Heart left ventricle (tissue), 16 donors: Measurements from ENCODE around the gene ADAMTSL1. TPM values are rescaled to one million over a fixed set of nuclear protein-coding genes. Genes with fewer than 3 reads are reported as not detected.

Experiments used
- ATAC-seq, 4 donors: fragments of 200-7000 bp; cut with Tn5 transposase; one replicate each; pipeline ENCODE4 v1.9.1; 2020 to 2022; ENCODE audit warnings: moderate library complexity in 4 of 4, mild to moderate bottlenecking in 3 of 4, moderate number of reproducible peaks in 1 of 4
- DNase-seq, 5 donors: peaks; one replicate each; pipeline ENCODE4 v3.0.0-alpha.2; 2020
- H3K27ac ChIP-seq, 12 donors: fragments of 200-600 bp; sonication (generic) in 4 of 12; one replicate each; pipeline versions ENCODE4 v1.5.0 to v1.8.0; 2016 to 2022; ENCODE audit warnings: mild to moderate bottlenecking in 2 of 12
- H3K27me3 ChIP-seq, 9 donors: fragments of 200-600 bp; sonication (generic) in 2 of 9; one replicate each; pipeline versions ENCODE4 v1.5.1 to v1.8.0; 2016 to 2022; ENCODE audit warnings: mild to moderate bottlenecking in 3 of 9
- H3K36me3 ChIP-seq, 9 donors: fragments of 200-600 bp; sonication (generic) in 2 of 9; one replicate each; pipeline versions ENCODE4 v1.5.0 to v1.8.0; 2018 to 2022; ENCODE audit warnings: mild to moderate bottlenecking in 2 of 9
- H3K4me1 ChIP-seq, 12 donors: fragments of 200-600 bp; sonication (generic) in 4 of 12; one replicate each; pipeline versions ENCODE4 v1.5.0 to v1.8.0; 2016 to 2022; ENCODE audit warnings: mild to moderate bottlenecking in 3 of 12
- H3K4me3 ChIP-seq, 12 donors: fragments of 200-600 bp; sonication (generic) in 4 of 12; one replicate each; pipeline versions ENCODE4 v1.5.0 to v1.8.0; 2017 to 2022; ENCODE audit warnings: mild to moderate bottlenecking in 9 of 12, moderate library complexity in 4 of 12
- H3K9me3 ChIP-seq, 12 donors: fragments of 200-600 bp; sonication (generic) in 4 of 12; one replicate each; pipeline versions ENCODE4 v1.5.0 to v1.8.0; 2016 to 2022; ENCODE audit warnings: mild to moderate bottlenecking in 1 of 12
- CTCF ChIP-seq, 12 donors: fragments of 200-600 bp; sonication (generic) in 4 of 12; IDR thresholded peaks; one replicate each; pipeline versions ENCODE4 v1.5.0 to v1.8.0; 2018 to 2022; ENCODE audit warnings: antibody characterized with exemption in 12 of 12, mild to moderate bottlenecking in 5 of 12
- POLR2A ChIP-seq, 2 donors: fragments of 450-650 bp; IDR thresholded peaks; one replicate each; pipeline ENCODE4 v1.6.1; 2017; ENCODE audit warnings: antibody characterized with exemption in 2 of 2, mild to moderate bottlenecking in 2 of 2, moderate library complexity in 2 of 2
- WGBS, 4 donors: extraction: QIAGEN DNeasy Blood & Tissue Kit in 2 of 4; methylation state at CpG; one replicate each; pipeline versions ENCODE4 v1.1.5 to v1.1.7; 2013 to 2018; 5-methylcytosine and 5-hydroxymethylcytosine counted together
- intact Hi-C, 10 donors: fragments of 100-400 bp; cut with DNase I; formaldehyde crosslinking; loops; one replicate each; pipeline versions ENCODE4 v1.11.1 to v1.14.2; 2022
- polyA plus RNA-seq, 2 donors: library from polyadenylated mRNA; stranded (reverse); fragments of 200-250 nt; gene quantifications; one replicate each; pipeline ENCODE4 v1.2.3, GENCODE V29; 2013
- total RNA-seq, 9 donors: library from RNA; depleted of rRNA in 2 of 9; stranded (reverse); fragments of >200 nt in 2 of 9; fragmentation: NEBNext Ultra II Directional in 3 of 9; extraction: Animal tissue kit (Norgen Biotek cat#: 25700) in 3 of 9; gene quantifications; one replicate each; pipeline versions ENCODE4 v1.1.0 to v1.2.4, GENCODE V29; 2016 to 2023
- donor health status: ischemic (EF 13 %, LVEDD 7.1; RV severe dilation, severe dysfunction).
- donor health status: healthy with polysubstance abuse.
- donor health status: DM: no; HTN: yes; CAD: no.
- donor health status: DM: no; HTN: no; CAD: no.
- donor health status: ischemic (EF 25% LVEDD 6.9; RV normal size, moderate dysfunction).
- donor health status: ischemic (EF 25% LVEDD 5.7; RV mildly dilated, moderate dysfunction).
- donor health status: healthy.
- donor health status: DM: yes; HTN: yes; CAD: no.
- donor health status: ischemic (EF 35%, LVEDD 5.7; RV mildly dilated, moderate dysfunction).
- donor health status: nonischemic (EF 11% LVEDD 7.7; RV severe dilation, severe dysfunction).
- donor health status: DM: yes; HTN: yes; CAD: no.
- donor health status: PGD.
- donor health status: ischemic (EF 29% LVEDD 5.4; RV normal size, mild dysfunction).
- donor health status: nonischemic (EF 23%, LVEDD 6.1; RV moderate dilation, normal function).

The ADAMTSL1 gene
- total and polyA plus RNA-seq, 11 donors = 0.46 to 4.7 (median 1.1) TPM

DNA sequence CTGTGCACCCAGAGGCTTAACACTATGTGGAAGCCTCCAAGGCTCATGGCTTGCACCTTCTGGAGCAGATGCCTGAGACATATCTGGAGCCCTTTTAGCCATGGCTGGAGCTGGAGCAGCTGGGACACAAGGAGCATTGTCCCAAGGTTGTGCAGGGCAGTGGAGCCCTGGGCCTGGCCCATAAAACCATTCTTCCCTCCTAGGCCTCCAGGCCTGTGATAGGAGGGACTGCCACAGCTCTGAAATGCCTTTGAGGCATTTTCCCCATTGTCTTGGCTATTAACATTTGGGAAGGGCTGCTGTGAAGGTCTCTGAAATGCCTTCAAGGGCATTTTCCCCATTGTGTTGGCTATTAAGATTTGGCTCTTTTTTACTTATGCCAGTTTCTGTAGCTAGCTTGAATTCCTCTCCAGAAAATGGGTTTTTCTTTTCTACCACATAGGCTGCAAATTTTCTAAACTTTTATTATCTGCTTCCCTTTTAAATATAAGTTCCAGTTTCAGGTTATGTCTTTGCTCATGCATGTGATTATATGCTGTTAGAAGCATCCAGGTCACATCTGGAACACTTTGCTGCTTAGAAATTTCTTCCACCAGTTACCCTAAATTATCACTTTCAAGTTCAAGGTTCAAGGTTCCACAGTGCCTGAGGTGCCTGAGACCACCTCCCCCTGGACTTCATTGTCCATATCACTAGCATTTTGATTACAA is 221.2 kb downstream of the ADAMTSL1 start:
- Histone ChIP-seq H3K9me3 (peaks cover 0 to 13% (median 6%) of the 10 kb centered on the region in 12 donors), H3K36me3 (no peaks in the 10 kb centered on the region), H3K4me1 (peaks cover 0 to 19% (median 0%) of the 10 kb centered on the region in 12 donors), H3K27me3 (no peaks in the 10 kb centered on the region), H3K4me3 (no peak overlapping the region), H3K27ac (no peak overlapping the region)
- no peak for ATAC-seq
- no peak for DNase-seq
- TF ChIP-seq CTCF (IDR thresholded peaks at IDR 0.05) (no peak), POLR2A (IDR thresholded peaks at IDR 0.05) (no peak)
- intact Hi-C loops = no loop called here

GRCh38 chr9:18698992-18699391 is 225.0 kb downstream of the ADAMTSL1 start:
- peaks cover 0 to 13% (median 6%) of the 10 kb centered on the region in 12 donors for H3K9me3 ChIP-seq
- no peaks in the 10 kb centered on the region for H3K36me3 ChIP-seq
- ATAC-seq (no peak), DNase-seq (no peak)
- WGBS, 4 donors = 40 to 93% (median 64%) methylated on average over 2 of the region's 2 CpGs
- H3K4me1 ChIP-seq = peaks cover 0 to 7% (median 0%) of the 10 kb centered on the region in 12 donors
- TF ChIP-seq CTCF (IDR thresholded peaks at IDR 0.05) = no peak
- TF ChIP-seq POLR2A (IDR thresholded peaks at IDR 0.05) = no peak
- no peak overlapping the region for H3K4me3 ChIP-seq
- no peaks in the 10 kb centered on the region for H3K27me3 ChIP-seq
- H3K27ac ChIP-seq = no peak overlapping the region
- intact Hi-C loops = no loop called here

- DNase-seq = no peak
- no peak overlapping the region for H3K27ac ChIP-seq
- intact Hi-C loops = no loop called here
These were observed 225.8 kb downstream of the ADAMTSL1 start for GRCh38 chr9:18699764-18700163.

DNA sequence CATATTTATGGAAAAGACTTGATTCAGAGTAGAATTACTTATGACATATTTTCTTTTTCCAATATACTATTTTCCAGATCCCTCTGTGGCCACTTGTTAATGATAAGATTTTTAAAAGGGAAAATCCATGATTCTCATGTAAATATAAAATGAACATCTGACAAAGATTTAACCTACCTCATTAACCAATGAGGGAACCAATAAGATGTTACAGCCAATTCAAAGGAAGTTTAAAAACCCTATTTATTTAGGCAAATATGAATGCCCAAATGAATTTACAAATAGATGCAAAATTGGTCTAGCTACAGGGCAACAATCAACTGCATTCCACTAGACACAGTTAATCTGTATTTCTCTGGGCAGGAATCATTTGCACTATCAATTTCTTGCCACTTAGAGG is 226.8 kb downstream of the ADAMTSL1 start:
- H3K36me3 ChIP-seq = no peaks in the 10 kb centered on the region
- DNase-seq = no peak
- H3K9me3 ChIP-seq = peaks cover 0 to 1% (median 0%) of the 10 kb centered on the region in 12 donors
- no peak overlapping the region for H3K4me3 ChIP-seq
- no peak for ATAC-seq
- H3K4me1 ChIP-seq = peaks cover 0 to 13% (median 0%) of the 10 kb centered on the region in 12 donors
- H3K27ac ChIP-seq = no peak overlapping the region
- TF ChIP-seq POLR2A (IDR thresholded peaks at IDR 0.05) (no peak), CTCF (IDR thresholded peaks at IDR 0.05) (no peak)
- intact Hi-C loops = no loop called here
- no peaks in the 10 kb centered on the region for H3K27me3 ChIP-seq

More at GRCh38 chr9:18699764-18700163, 225.8 kb downstream of the ADAMTSL1 start:
- 90 to 98% (median 92%) methylated on average over 1 of the region's 1 CpG for WGBS, 4 donors
- Histone ChIP-seq H3K27me3 (no peaks in the 10 kb centered on the region), H3K9me3 (peaks cover 0 to 11% (median 5%) of the 10 kb centered on the region in 12 donors), H3K36me3 (no peaks in the 10 kb centered on the region), H3K4me3 (no peak overlapping the region), H3K4me1 (peaks cover 0 to 7% (median 0%) of the 10 kb centered on the region in 12 donors)
- no peak for ATAC-seq
- TF ChIP-seq POLR2A (IDR thresholded peaks at IDR 0.05) (no peak), CTCF (IDR thresholded peaks at IDR 0.05) (no peak)
